Inflammatory macrophage (primary cell): ENCODE results near the gene ZNF521.
A peak's percentile ranks its signal among the peaks of the same experiment; 100 is the strongest.

Experiments
- DNase-seq, 2 donors: peaks; one replicate each; pipeline ENCODE4 v3.0.0-alpha.2; 2020 to 2022

The ZNF521 gene

GRCh38 chr18:25166113-25166512, 185.9 kb downstream of the ZNF521 start:
- DNase-seq, result no peak

DNA sequence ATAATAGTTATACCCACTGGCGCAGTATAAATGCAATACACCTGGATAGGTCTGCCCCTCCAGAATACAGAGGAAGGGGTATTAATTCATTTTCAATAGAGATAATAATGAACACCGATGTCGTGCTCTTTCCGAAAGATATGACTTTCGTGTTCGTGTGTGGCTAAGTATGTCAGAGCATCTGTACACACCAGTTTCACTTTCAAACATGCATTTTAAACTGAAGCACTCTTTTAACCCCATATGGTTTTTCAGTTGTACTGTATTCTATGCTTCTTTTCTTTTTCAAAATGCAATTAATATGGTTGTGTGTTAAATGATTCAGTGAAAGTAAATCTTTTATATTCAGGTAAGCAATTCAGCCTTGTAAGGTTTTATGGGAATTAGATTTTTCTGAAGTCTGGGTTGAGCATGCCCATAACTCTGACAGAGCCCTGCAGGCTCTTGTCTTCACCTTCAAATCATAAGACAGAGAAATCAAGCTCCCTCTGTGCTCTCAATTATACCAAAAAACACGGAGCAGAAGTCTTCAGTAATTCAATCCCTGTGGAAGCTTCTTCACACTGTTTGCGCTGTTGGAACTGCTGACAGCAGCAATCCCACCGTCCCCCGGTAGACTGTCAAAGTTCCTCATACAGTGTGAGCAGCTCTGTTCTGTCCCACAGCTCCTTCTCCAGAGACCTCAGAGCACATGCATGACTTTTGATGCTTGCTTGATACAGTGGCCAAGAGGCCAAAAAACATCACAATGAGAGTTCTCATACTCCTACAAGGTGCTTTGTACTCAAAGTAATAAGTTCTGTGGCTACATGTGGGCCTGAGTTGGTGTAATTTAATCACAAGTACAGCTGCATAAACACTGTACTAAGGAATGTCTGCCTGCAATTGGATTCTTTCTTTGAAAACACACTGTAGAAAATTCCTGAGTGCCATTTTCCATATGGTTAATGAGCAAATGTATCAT, 186.8 kb downstream of the ZNF521 start:
- peak; percentile 17 to 30 for DNase-seq

- DNase-seq, result no peak
These were observed 187.6 kb downstream of the ZNF521 start for GRCh38 chr18:25164211-25164847.

DNA sequence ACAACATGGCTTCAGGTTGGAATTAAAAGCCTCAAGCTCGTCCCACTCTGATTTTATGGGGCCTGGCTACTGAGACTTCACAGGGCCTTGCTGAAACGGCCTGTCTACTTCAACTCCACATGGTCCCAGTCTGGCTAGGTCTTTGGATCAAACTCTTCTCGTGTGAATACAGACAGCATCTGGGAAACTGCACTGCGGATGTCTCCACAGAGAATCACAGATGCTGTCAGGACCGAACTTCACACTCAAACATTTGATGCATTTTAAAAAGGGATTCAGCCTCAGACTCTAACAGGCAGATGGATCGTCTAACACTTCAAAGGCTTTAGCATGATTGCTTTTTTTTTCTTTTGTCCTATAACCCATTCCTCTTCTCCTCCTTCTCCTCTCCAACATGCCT, 198.5 kb downstream of the ZNF521 start:
- DNase-seq, result no peak

DNA sequence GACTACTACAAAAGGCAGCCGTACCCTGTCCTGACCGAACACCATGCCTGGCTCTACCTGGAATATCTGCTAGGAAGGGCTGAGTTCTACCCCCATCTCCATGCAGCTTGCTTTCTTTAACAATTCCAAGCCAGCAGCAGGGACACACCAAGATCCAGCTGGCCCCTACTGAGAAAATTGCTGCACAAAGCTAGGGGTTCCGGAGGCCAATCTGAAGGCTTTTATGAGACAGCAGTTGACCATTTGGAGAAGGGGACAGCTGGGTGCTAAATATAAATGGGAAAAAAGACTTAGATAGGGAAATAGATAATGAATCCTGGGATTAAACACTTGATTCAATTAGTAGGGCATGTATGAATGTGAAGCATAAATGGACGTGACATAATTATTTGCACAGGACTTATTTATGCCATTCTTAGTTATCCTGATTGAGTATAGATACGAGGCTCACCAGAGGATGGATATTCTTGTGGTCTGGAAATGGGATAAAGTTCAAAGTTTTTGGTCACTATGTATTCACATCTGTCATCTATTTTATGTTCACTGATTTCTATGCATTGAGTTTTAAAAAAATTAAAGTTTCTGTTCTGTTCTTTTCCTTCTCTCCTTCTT, 204.0 kb downstream of the ZNF521 start:
- no peak for DNase-seq

GRCh38 chr18:25146512-25146910, 205.5 kb downstream of the ZNF521 start:
- DNase-seq, result no peak

GRCh38 chr18:25145731-25146511, 206.0 kb downstream of the ZNF521 start:
- no peak for DNase-seq

GRCh38 chr18:25144820-25145219, 207.1 kb downstream of the ZNF521 start:
- no peak for DNase-seq

DNA sequence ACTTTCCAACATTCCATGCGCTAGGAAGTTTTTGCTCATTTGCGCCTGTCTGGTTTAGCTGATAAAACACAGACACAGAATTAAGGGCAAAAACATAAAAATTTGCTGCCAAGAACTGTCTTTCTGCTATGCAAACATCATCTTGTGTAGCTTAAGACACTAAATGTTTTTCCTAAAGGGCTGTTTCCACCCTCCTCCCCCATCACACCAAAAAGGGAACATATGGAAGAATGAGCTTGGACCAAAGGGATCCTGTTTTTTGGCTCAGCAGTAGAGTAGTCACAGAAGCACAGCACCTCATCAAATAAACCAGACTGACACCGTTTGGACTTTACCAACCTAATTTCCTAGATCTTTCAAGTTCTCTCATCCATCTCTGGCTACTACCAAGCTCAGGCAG, 210.1 kb downstream of the ZNF521 start:
- no peak for DNase-seq

- no peak for DNase-seq
These were observed 210.6 kb downstream of the ZNF521 start for GRCh38 chr18:25141399-25141798.

DNA sequence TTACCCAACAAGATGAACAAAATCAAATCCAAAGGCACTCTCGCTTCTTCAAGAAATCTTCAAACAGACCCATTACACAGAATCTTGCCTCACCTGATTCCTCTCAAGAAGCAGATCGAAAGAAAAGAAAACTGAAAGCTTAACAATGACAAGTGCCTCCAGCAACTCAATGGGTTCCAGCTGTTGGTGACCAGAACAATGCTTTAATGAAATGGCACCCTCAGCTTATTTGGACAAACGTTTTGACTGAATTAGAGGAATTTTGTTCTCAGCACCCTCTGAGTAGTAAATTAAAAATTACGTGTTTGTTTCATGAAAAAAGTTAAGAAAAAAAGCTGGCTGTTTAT, 211.0 kb downstream of the ZNF521 start:
- no peak for DNase-seq

DNA sequence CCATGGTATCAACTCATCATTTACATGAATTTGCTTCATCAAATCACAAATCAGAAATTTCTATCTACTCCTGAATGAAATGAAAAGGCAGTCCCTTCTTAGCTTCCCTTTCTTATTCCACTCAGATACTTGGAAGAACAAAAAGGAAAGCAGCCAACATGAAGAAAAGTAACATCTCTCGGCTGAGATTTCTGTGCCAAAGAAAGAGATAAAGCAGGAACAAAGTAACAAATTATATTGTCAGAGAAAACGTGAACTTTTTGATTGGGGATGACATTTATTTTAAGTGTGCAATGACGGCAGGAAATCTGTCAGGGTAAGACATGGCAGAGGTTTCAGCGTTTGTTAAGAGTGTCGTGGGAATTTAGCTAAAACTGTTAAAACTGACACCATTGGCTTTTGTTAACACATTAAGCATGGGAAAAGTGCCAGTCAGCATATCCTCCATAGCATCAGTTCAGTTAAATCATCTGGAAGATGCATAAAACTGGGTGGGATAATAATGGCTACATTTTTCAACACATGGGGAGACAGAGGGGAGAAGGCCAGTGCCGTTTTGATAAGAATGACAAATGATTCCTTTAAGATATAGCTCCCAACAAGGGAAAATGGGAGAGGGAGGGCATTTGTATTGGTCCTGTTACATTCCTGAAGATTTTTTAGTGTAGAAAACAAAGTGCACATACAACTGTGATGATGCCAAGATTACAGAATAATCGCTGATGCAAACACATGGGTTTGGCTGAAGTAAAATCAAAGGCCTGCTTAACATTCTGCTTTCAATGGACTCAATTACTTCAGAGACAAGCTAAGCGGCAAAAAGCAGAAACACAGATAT, 211.6 kb downstream of the ZNF521 start:
- DNase-seq, result no peak

- DNase-seq, result no peak
These were observed 214.8 kb downstream of the ZNF521 start for GRCh38 chr18:25137197-25137472.

DNA sequence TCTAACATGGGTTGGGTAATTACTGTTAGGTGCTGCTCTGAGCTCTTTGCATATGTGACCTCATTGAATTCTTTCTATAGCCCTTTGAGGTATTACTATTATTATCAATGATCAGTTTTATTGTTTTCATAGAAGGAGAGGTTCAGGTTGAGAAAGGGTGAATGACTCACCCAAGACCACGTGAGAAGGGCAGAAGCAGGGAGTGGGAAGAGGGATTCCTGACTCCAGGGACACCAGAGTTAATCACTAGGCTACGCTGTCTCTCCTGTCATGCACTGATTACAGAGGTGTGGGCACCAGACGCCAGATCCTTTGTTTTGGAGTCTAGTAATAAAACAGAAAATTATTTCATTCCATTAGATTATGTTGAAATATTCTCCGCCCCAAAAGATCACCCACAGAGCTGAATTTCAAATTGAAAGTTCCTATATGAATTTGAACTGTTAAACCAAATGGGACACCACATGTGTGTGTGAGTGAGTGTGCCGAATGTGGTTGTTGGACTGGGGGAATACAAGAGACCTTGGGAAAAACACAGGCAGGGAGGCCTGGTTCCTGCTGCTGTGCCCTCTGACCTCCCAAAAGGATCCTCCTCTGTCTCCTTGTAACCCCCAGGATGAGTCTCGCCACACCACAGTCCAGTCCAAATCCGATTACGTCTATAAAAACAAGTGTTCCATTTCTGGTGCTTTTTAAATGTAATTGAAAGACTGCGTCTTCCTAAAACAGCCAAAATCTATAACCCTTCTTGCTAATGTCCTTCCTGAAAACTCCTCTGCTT, 215.4 kb downstream of the ZNF521 start:
- DNase-seq, result no peak

DNA sequence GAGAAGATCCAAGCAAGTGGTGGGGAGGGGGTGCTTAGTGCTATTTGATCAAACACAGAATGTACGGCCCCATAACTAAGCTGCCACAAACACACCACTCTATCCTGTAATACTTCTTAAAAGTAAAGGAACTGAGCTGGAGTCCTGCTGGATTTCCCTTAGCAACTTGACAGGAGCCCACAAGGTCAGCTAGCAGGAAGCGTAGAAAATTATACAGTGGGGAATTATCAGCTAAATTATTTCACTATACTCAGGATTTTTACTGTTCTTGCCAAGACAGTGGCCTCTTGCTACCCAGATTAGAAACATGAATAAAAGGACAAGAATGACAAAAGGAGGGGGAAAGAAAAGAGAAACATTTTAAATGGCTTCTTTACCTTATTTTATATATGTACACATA, 217.1 kb downstream of the ZNF521 start:
- DNase-seq, result no peak

DNA sequence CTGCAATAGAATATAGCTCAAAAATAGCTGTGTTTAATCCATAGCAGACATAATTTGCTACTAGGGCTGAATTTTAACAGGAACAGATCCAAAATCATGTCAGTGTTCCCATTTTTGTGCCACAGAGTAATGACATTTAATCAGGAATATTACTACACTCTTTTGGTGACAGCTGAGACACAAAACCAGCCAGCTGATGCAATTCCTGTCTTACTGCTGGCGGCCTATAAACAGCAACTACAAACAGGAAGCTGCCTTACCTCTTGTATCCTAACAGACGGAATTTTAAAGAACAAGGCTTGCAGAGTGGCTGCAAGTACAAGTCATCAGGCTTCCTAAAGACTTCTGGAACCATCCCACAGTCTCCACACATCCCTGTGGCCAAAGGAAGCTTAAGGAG, 218.1 kb downstream of the ZNF521 start:
- peak; percentile 40 to 58 for DNase-seq

DNA sequence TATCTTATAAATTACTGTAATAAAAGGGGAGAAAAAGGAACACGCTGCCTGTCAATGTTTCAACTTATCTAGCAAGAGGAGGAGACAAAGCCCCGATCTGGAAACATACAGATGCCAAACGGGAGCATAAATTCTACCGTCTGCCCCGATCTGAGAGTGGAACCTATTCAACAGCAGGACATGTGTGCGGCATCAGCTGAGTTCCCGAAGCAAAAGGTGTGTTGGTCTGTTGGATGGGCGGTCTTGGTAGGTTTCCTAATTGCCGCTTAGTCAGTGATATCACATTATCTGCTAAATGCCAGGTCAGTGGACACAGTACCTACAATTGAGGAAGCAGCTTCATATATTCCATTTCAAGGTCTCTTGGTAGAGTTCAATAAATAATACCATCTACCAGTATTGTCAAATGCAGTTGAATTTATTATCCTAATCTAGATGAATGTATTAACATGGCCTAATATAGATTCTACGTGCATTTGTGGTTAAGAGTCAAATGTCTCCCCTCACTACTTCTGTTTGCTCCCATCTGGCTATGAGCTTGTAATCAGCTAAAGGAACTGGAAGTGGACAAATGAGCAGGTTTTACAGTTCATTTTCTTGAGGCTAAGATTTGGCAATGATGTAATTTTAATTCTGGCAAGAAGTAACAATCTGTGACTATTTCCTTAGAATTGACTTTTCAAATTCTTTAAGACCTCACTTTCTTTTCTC, 219.0 kb downstream of the ZNF521 start:
- DNase-seq, result no peak

DNA sequence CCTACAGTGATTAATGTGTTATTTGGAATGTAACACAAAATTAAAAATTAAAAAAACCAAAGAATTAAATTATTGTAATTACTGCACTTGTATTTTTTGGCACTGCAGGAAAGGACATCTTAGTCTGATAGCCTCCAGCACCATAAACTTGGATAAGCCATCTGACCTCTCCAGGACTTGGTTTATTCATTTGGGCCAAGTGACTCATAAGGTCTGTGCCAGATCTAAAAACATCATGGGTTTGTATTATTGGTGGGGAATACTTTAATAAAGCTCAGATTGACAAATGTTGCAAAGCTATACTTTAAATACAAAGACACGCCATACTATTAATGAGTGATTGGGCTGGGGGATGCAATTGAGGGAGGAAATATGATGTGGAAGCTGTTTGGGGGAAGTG, 225.2 kb downstream of the ZNF521 start:
- DNase-seq, result no peak

GRCh38 chr18:25125680-25126079, 226.3 kb downstream of the ZNF521 start:
- no peak for DNase-seq

DNA sequence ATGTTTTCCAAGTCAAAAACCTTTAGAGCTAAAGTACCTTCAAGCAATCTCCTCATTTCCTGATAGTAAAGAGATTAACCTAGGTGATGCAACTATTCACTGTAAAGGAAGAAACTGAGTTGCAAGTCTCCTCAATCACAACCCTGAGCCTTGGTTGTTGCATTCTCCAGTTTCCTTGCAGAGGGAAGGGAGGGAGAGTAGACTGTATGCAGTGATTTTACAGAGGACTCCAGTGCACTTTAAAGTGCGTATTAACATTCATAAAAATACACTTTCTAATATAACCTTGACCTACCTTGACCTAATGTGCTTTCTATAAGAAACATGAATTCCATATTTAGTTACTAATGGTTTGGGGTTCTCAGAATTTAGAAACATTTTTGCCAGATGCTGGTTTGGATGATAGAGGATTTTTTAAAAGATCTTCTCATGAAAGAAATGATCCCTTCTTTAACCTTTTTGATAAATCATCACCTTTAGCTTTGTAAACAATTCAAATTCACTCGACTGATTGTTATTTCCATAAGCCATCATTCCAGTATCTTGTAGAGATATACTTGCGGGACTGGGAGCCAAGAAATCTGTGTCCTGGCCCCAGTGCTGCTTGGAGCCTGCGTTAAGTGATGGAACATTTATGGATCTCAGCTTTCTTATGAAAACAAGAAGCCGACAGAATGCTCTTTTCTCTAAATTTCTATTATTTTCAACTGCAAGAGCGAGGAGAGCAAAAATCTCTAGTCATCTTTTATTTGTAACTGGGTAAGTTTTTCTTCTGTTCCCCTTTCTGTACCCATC, 228.3 kb downstream of the ZNF521 start:
- DNase-seq, result no peak
